H1 (cell line): ENCODE measurements around the gene BCL2L11. TPM values are rescaled to one million over a fixed set of nuclear protein-coding genes. Genes with fewer than 3 reads are reported as not detected.

Source experiments
- CTCF ChIA-PET: fragments of 300-600 bp; sonication (Branson Sonifier 250); formaldehyde crosslinking; loops from one replicate; lab custom pipeline; 2021; ENCODE audit not compliant: partially characterized antibody; lab: Charles Lee
- POLR2A ChIA-PET: fragments of 300-600 bp; sonication (Branson Sonifier 250); formaldehyde crosslinking; loops from one replicate; lab custom pipeline; 2021; ENCODE audit warnings: inconsistent platforms; ENCODE audit not compliant: partially characterized antibody; lab: Charles Lee
- DNase-seq, 2 experiments: peaks; one replicate each; pipeline versions ENCODE4 v3.0.0 to v3.0.0-alpha.2; 2010 to 2022; ENCODE audit warnings: low spot score in 2 of 2, low read depth in 1 of 2, mixed read lengths in 1 of 2
- FAIRE-seq: peaks from 2 replicates; lab custom pipeline; 2011; peaks lifted over from hg19 to GRCh38; lab: Jason Lieb, UNC
- H2AFZ ChIP-seq: 2 replicates; pipeline ENCODE4 v1.8.1; 2012; ENCODE audit warnings: low read length, inconsistent platforms
- H2AK5ac ChIP-seq: 2 replicates; pipeline ENCODE4 v1.6.1; 2013; ENCODE audit warnings: low read depth, low read length
- H2BK120ac ChIP-seq: replicated peaks from 2 replicates; pipeline ENCODE3; 2013; ENCODE audit warnings: low read depth, low read length, inconsistent platforms
- H2BK12ac ChIP-seq: 2 replicates; pipeline ENCODE4 v1.6.1; 2013; ENCODE audit warnings: low read depth, low read length
- H2BK15ac ChIP-seq: 2 replicates; pipeline ENCODE4 v1.6.1; 2013; ENCODE audit warnings: low read length
- H2BK20ac ChIP-seq: 2 replicates; pipeline ENCODE4 v1.6.1; 2013; ENCODE audit warnings: low read length
- H2BK5ac ChIP-seq: 2 replicates; pipeline ENCODE4 v1.6.1; 2013; ENCODE audit warnings: low read depth, low read length
- H3K14ac ChIP-seq: 2 replicates; pipeline ENCODE4 v1.6.1; 2013; ENCODE audit warnings: inconsistent platforms; ENCODE audit not compliant: insufficient read length
- H3K18ac ChIP-seq: 2 replicates; pipeline ENCODE4 v1.6.1; 2013; ENCODE audit warnings: low read length; ENCODE audit errors: extremely low read depth
- H3K23ac ChIP-seq: 2 replicates; pipeline ENCODE4 v1.6.1; 2013; ENCODE audit warnings: inconsistent platforms; ENCODE audit not compliant: insufficient read length
- H3K23me2 ChIP-seq: 2 replicates; pipeline ENCODE4 v1.6.1; 2013; ENCODE audit warnings: low read depth, low read length
- H3K27ac ChIP-seq: 2 replicates; pipeline ENCODE4 v1.6.1; 2011; ENCODE audit warnings: low read depth, low read length, inconsistent platforms
- H3K27me3 ChIP-seq, 4 experiments: replicated peaks in 1 of 4; 1 replicate in 1 of 4; 2 replicates in 3 of 4; pipeline versions ENCODE4 v1.6.1 to v1.8.1; 2011 to 2013; ENCODE audit warnings: low read length in 3 of 4, mild to moderate bottlenecking in 3 of 4, inconsistent platforms in 2 of 4, mixed read lengths in 2 of 4, moderate library complexity in 1 of 4; ENCODE audit not compliant: control insufficient read depth in 3 of 4, insufficient read depth in 3 of 4; ENCODE audit errors: extremely low read depth in 1 of 4
- H3K36me3 ChIP-seq, 4 experiments: 2 replicates each; pipeline versions ENCODE4 v1.6.1 to v1.8.1; 2011 to 2013; ENCODE audit warnings: mild to moderate bottlenecking in 4 of 4, low read length in 3 of 4, moderate library complexity in 2 of 4, control low read depth in 1 of 4, inconsistent platforms in 1 of 4; ENCODE audit not compliant: insufficient read depth in 4 of 4, control insufficient read depth in 2 of 4
- H3K4ac ChIP-seq: replicated peaks from 2 replicates; pipeline ENCODE3; 2013; ENCODE audit warnings: low read length, low read depth, mixed read lengths, inconsistent platforms; ENCODE audit not compliant: insufficient read length
- H3K4me1 ChIP-seq, 4 experiments: replicated peaks in 1 of 4; 1 replicate in 1 of 4; 2 replicates in 3 of 4; pipeline versions ENCODE4 v1.6.1 to v1.8.1; 2011 to 2013; ENCODE audit warnings: low read length in 3 of 4, inconsistent platforms in 2 of 4, mixed read lengths in 1 of 4; ENCODE audit not compliant: insufficient read depth in 4 of 4, control insufficient read depth in 3 of 4
- H3K4me2 ChIP-seq, 2 experiments: 2 replicates each; pipeline versions ENCODE4 v1.6.1 to v1.8.1; 2011 to 2013; ENCODE audit warnings: low read depth in 2 of 2, low read length in 2 of 2, control low read depth in 1 of 2, inconsistent platforms in 1 of 2, mild to moderate bottlenecking in 1 of 2; ENCODE audit not compliant: insufficient read depth in 1 of 2
- H3K4me3 ChIP-seq, 4 experiments: fragments of 200-600, 300-600 bp in 1 of 4; sonication (generic), shearing (Covaris generic), sonication (Bioruptor Twin) in 1 of 4; 2 replicates each; pipeline versions ENCODE4 v1.5.1 to v1.8.1; 2011 to 2016; ENCODE audit warnings: low read length in 4 of 4, low read depth in 3 of 4, control low read depth in 2 of 4, inconsistent platforms in 2 of 4, mild to moderate bottlenecking in 2 of 4, mixed read lengths in 1 of 4, moderate library complexity in 1 of 4; ENCODE audit not compliant: insufficient read depth in 2 of 4; ENCODE audit errors: extremely low read depth in 1 of 4
- H3K56ac ChIP-seq: replicated peaks from 2 replicates; pipeline ENCODE3; 2013; ENCODE audit warnings: low read depth, mild to moderate bottlenecking, mixed read lengths, low read length, inconsistent platforms; ENCODE audit not compliant: insufficient read length
- H3K79me1 ChIP-seq: 2 replicates; pipeline ENCODE4 v1.6.1; 2013; ENCODE audit warnings: low read depth, low read length, control low read depth
- H3K79me2 ChIP-seq, 2 experiments: 2 replicates each; pipeline versions ENCODE4 v1.6.1 to v1.8.1; 2012 to 2013; ENCODE audit warnings: low read length in 2 of 2, mild to moderate bottlenecking in 2 of 2, inconsistent platforms in 1 of 2; ENCODE audit not compliant: insufficient read depth in 2 of 2, control insufficient read depth in 1 of 2
- H3K9ac ChIP-seq, 4 experiments: replicated peaks in 1 of 4; 1 replicate in 1 of 4; 2 replicates in 3 of 4; pipeline versions ENCODE4 v1.6.1 to v1.8.1; 2011 to 2013; ENCODE audit warnings: low read depth in 3 of 4, low read length in 3 of 4, control low read depth in 2 of 4, mild to moderate bottlenecking in 2 of 4, moderate library complexity in 2 of 4, inconsistent platforms in 1 of 4; ENCODE audit errors: extremely low read depth in 1 of 4
- H3K9me3 ChIP-seq, 2 experiments: 2 replicates each; pipeline versions ENCODE4 v1.6.1 to v1.8.1; 2012 to 2013; ENCODE audit warnings: mild to moderate bottlenecking in 2 of 2, moderate library complexity in 2 of 2, control low read depth in 1 of 2, inconsistent platforms in 1 of 2, low read depth in 1 of 2, low read length in 1 of 2, mixed read lengths in 1 of 2; ENCODE audit not compliant: insufficient read depth in 2 of 2
- H4K20me1 ChIP-seq, 2 experiments: replicated peaks in 1 of 2; 2 replicates each; pipeline versions ENCODE3 to v1.8.1; 2011 to 2013; ENCODE audit warnings: inconsistent platforms in 2 of 2, low read length in 2 of 2, mild to moderate bottlenecking in 1 of 2; ENCODE audit not compliant: insufficient read depth in 2 of 2, control insufficient read depth in 1 of 2
- H4K5ac ChIP-seq: 2 replicates; pipeline ENCODE4 v1.6.1; 2013; ENCODE audit warnings: low read length, low read depth, mixed read lengths, inconsistent platforms; ENCODE audit not compliant: insufficient read length
- H4K8ac ChIP-seq: 2 replicates; pipeline ENCODE4 v1.8.0; 2013; ENCODE audit warnings: mild to moderate bottlenecking, moderate library complexity, low read length, inconsistent platforms; ENCODE audit not compliant: insufficient read depth; ENCODE audit errors: extremely low read depth
- H4K91ac ChIP-seq: replicated peaks from 2 replicates; pipeline ENCODE3; 2013; ENCODE audit warnings: low read length, mixed read lengths, inconsistent platforms; ENCODE audit not compliant: insufficient read length
- EZH2 ChIP-seq: fragments of 200-600 bp; sonication (generic); IDR thresholded peaks from 2 replicates; pipeline ENCODE4 v1.7.1; 2012; ENCODE audit warnings: low read depth, mild to moderate bottlenecking, moderate library complexity, low read length, inconsistent platforms; ENCODE audit not compliant: severe bottlenecking
- FOSL1 ChIP-seq: IDR thresholded peaks from 2 replicates; pipeline ENCODE4 v1.6.1; 2011; ENCODE audit warnings: mild to moderate bottlenecking, low read depth, low read length, moderate library complexity; ENCODE audit not compliant: insufficient read depth
- PHF8 ChIP-seq: fragments of 200-600 bp; sonication (generic); conservative IDR thresholded peaks from 2 replicates; pipeline ENCODE4 v1.7.1; 2012; ENCODE audit warnings: low read depth, mild to moderate bottlenecking, inconsistent platforms, low read length, moderate library complexity
- POLR2A ChIP-seq, 2 experiments: IDR thresholded peaks; 1 replicate in 1 of 2; 2 replicates in 1 of 2; pipeline ENCODE4 v1.6.1; 2011; ENCODE audit warnings: low read depth in 2 of 2, low read length in 2 of 2, mild to moderate bottlenecking in 2 of 2; ENCODE audit errors: control extremely low read depth in 1 of 2
- POLR2AphosphoS5 ChIP-seq: IDR thresholded peaks from 2 replicates; pipeline ENCODE4 v1.6.1; 2011; ENCODE audit warnings: low read depth, low read length
- SIRT6 ChIP-seq: IDR thresholded peaks from one replicate; pipeline ENCODE4 v1.7.1; 2012; ENCODE audit warnings: low read length, inconsistent platforms
- SP4 ChIP-seq: IDR thresholded peaks from 2 replicates; pipeline ENCODE4 v1.6.1; 2012; ENCODE audit warnings: low read length, inconsistent platforms
- TAF1 ChIP-seq: IDR thresholded peaks from 2 replicates; pipeline ENCODE4 v1.6.1; 2011; ENCODE audit warnings: mild to moderate bottlenecking, low read depth, low read length
- WGBS, 2 experiments: shearing (Covaris generic) in 1 of 2; methylation state at CpG; one replicate each; pipeline versions ENCODE4 v1.1.6 to v1.1.7; 2013 to 2015; ENCODE audit warnings: low lambda C conversion rate in 2 of 2, mixed read lengths in 2 of 2, inconsistent platforms in 1 of 2, low coverage in 1 of 2, missing lambda C conversion rate in 1 of 2; ENCODE audit not compliant: insufficient replicate concordance in 2 of 2, insufficient coverage in 1 of 2, insufficient read length in 1 of 2; ENCODE audit errors: extremely low coverage in 1 of 2, missing lambda C conversion rate in 1 of 2; 5-methylcytosine and 5-hydroxymethylcytosine counted together
- polyA plus RNA-seq, 7 experiments: library from polyadenylated mRNA; depleted of rRNA in 3 of 7; stranded (reverse) in 5 of 7; unstranded in 2 of 7; fragments of >200 nt in 5 of 7; fragments of 200-250 nt in 2 of 7; gene quantifications; 1 replicate in 5 of 7; 2 replicates in 1 of 7; 4 replicates in 1 of 7; pipeline versions ENCODE4 v1.2.1 to v1.2.3, GENCODE V29; 2011 to 2013; ENCODE audit warnings: missing spikeins in 2 of 7, mixed read lengths in 2 of 7
- total RNA-seq: library from RNA; stranded (reverse); fragmentation: NEBNext Ultra II Directional; extraction: Animal tissue kit (Norgen Biotek cat#: 25700); gene quantifications from 2 replicates; pipeline ENCODE4 v1.2.1, GENCODE V29; 2021
- TF ChIP-seq, protein P1 (sequence below): IDR thresholded peaks from 2 replicates; pipeline ENCODE4 v1.6.1; 2011; ENCODE audit warnings: low read length, improper control_type of control experiment

Gene BCL2L11
- total and polyA plus RNA-seq, 2 of the 8 experiments (the other 6 are each of a cell fraction or from before 2014, with no cell fraction given): 7.5 to 22.9 TPM

DNA sequence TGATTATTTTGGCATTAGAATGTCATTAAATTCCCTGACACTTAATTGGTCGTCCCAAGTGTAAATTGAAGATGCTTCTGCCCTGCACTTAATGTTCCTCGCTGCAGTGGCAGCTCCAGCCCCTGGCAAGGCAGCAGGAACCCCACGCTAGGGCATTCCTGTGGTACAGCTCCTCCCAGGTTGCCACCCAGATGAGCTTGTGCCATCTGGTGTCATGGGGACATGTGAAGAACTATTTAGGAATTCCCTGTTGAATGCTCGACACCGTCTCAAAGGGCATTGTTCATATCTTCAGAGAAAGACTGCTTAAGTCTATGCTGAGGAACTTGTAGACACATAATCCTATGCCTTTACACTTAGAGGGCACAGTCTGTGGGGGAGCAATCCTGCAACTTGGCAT, 38.9 kb downstream of the BCL2L11 start:
- H3K14ac ChIP-seq: no peak overlapping the region
- no peaks in the 10 kb centered on the region for H3K27me3 ChIP-seq
- no peak overlapping the region for H2BK5ac ChIP-seq
- H3K4me1 ChIP-seq: peaks cover 5 to 20% (median 13%) of the 10 kb centered on the region in 4 experiments
- H3K79me2 ChIP-seq: peaks cover 0 to 28% of the 10 kb centered on the region in 2 experiments; a peak in 3 of 4 replicates
- H2BK20ac ChIP-seq: no peak overlapping the region
- H3K9ac ChIP-seq: no peak overlapping the region
- H4K8ac ChIP-seq: no peak overlapping the region
- H3K36me3 ChIP-seq: peaks cover 6 to 49% (median 10%) of the 10 kb centered on the region in 4 experiments; a peak in 5 of 8 replicates
- no peak overlapping the region for H3K27ac ChIP-seq
- 97% methylated on average over 5 of the region's 5 CpGs; no CpG with 5 or more reads in 1 of the 2 experiments for WGBS, 2 experiments
- H3K79me1 ChIP-seq: peaks cover 22% of the 10 kb centered on the region
- no peak overlapping the region for H3K18ac ChIP-seq
- no peak overlapping the region for H3K56ac ChIP-seq
- H2AFZ ChIP-seq: no peak overlapping the region
- FAIRE-seq (no peak), DNase-seq (no peak)
- no peak overlapping the region for H2BK12ac ChIP-seq
- no peak overlapping the region for H4K5ac ChIP-seq
- no peak overlapping the region for H2AK5ac ChIP-seq
- H2BK120ac ChIP-seq: no peak overlapping the region
- H3K23ac ChIP-seq: no peak overlapping the region
- no peak overlapping the region for H4K91ac ChIP-seq
- CTCF ChIA-PET: interaction anchor here (1.3 kb wide), 1 partner anchor 12 kb away, joined by 3 read pairs; no protein-coding TSS in a partner anchor
- TF ChIP-seq, protein P1, sequence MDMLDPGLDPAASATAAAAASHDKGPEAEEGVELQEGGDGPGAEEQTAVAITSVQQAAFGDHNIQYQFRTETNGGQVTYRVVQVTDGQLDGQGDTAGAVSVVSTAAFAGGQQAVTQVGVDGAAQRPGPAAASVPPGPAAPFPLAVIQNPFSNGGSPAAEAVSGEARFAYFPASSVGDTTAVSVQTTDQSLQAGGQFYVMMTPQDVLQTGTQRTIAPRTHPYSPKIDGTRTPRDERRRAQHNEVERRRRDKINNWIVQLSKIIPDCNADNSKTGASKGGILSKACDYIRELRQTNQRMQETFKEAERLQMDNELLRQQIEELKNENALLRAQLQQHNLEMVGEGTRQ: no peak
- TF ChIP-seq EZH2: no peak
- TF ChIP-seq SP4: no peak
- TF ChIP-seq POLR2AphosphoS5: no peak
- no peak for TF ChIP-seq POLR2A (IDR thresholded peaks at IDR 0.05; ENCODE audit: control extremely low read depth in 1 of 2, low read depth in 2 of 2, low read length in 2 of 2)
- TF ChIP-seq PHF8: no peak
- no peak for TF ChIP-seq FOSL1
- no peak for TF ChIP-seq SIRT6
- no peak for TF ChIP-seq TAF1
- TF ChIP-seq, all 59 proteins: peak for 0
- Histone ChIP-seq H3K4me3 (no peak overlapping the region), H3K4me2 (no peak overlapping the region), H4K20me1 (peaks cover 5 to 22% of the 10 kb centered on the region in 2 experiments), H2BK15ac (no peak overlapping the region), H3K4ac (no peak overlapping the region), H3K9me3 (no peaks in the 10 kb centered on the region), H3K23me2 (no peaks in the 10 kb centered on the region)
- POLR2A ChIA-PET: interaction anchor here (1.0 kb wide), 1 partner anchor 9 kb away, joined by 3 read pairs; no protein-coding TSS in a partner anchor
